H1 (cell line): Measurements from ENCODE around the gene PLBD1. TPM values are rescaled to one million over a fixed set of nuclear protein-coding genes. Genes with fewer than 3 reads are reported as not detected.

Experiments used
- CTCF ChIA-PET: fragments of 300-600 bp; sonication (Branson Sonifier 250); formaldehyde crosslinking; loops from one replicate; lab custom pipeline; 2021; ENCODE audit not compliant: partially characterized antibody; lab: Charles Lee
- POLR2A ChIA-PET: fragments of 300-600 bp; sonication (Branson Sonifier 250); formaldehyde crosslinking; loops from one replicate; lab custom pipeline; 2021; ENCODE audit warnings: inconsistent platforms; ENCODE audit not compliant: partially characterized antibody; lab: Charles Lee
- DNase-seq, 2 experiments: peaks; one replicate each; pipeline versions ENCODE4 v3.0.0 to v3.0.0-alpha.2; 2010 to 2022; ENCODE audit warnings: low spot score in 2 of 2, low read depth in 1 of 2, mixed read lengths in 1 of 2
- FAIRE-seq: peaks from 2 replicates; lab custom pipeline; 2011; peaks lifted over from hg19 to GRCh38; lab: Jason Lieb, UNC
- H2AFZ ChIP-seq: 2 replicates; pipeline ENCODE4 v1.8.1; 2012; ENCODE audit warnings: low read length, inconsistent platforms
- H2AK5ac ChIP-seq: 2 replicates; pipeline ENCODE4 v1.6.1; 2013; ENCODE audit warnings: low read depth, low read length
- H2BK120ac ChIP-seq: replicated peaks from 2 replicates; pipeline ENCODE3; 2013; ENCODE audit warnings: low read depth, low read length, inconsistent platforms
- H2BK12ac ChIP-seq: 2 replicates; pipeline ENCODE4 v1.6.1; 2013; ENCODE audit warnings: low read depth, low read length
- H2BK15ac ChIP-seq: 2 replicates; pipeline ENCODE4 v1.6.1; 2013; ENCODE audit warnings: low read length
- H2BK20ac ChIP-seq: 2 replicates; pipeline ENCODE4 v1.6.1; 2013; ENCODE audit warnings: low read length
- H2BK5ac ChIP-seq: 2 replicates; pipeline ENCODE4 v1.6.1; 2013; ENCODE audit warnings: low read depth, low read length
- H3K14ac ChIP-seq: 2 replicates; pipeline ENCODE4 v1.6.1; 2013; ENCODE audit warnings: inconsistent platforms; ENCODE audit not compliant: insufficient read length
- H3K18ac ChIP-seq: 2 replicates; pipeline ENCODE4 v1.6.1; 2013; ENCODE audit warnings: low read length; ENCODE audit errors: extremely low read depth
- H3K23ac ChIP-seq: 2 replicates; pipeline ENCODE4 v1.6.1; 2013; ENCODE audit warnings: inconsistent platforms; ENCODE audit not compliant: insufficient read length
- H3K23me2 ChIP-seq: 2 replicates; pipeline ENCODE4 v1.6.1; 2013; ENCODE audit warnings: low read depth, low read length
- H3K27ac ChIP-seq: 2 replicates; pipeline ENCODE4 v1.6.1; 2011; ENCODE audit warnings: low read depth, low read length, inconsistent platforms
- H3K27me3 ChIP-seq, 4 experiments: replicated peaks in 1 of 4; 1 replicate in 1 of 4; 2 replicates in 3 of 4; pipeline versions ENCODE4 v1.6.1 to v1.8.1; 2011 to 2013; ENCODE audit warnings: low read length in 3 of 4, mild to moderate bottlenecking in 3 of 4, inconsistent platforms in 2 of 4, mixed read lengths in 2 of 4, moderate library complexity in 1 of 4; ENCODE audit not compliant: control insufficient read depth in 3 of 4, insufficient read depth in 3 of 4; ENCODE audit errors: extremely low read depth in 1 of 4
- H3K36me3 ChIP-seq, 4 experiments: 2 replicates each; pipeline versions ENCODE4 v1.6.1 to v1.8.1; 2011 to 2013; ENCODE audit warnings: mild to moderate bottlenecking in 4 of 4, low read length in 3 of 4, moderate library complexity in 2 of 4, control low read depth in 1 of 4, inconsistent platforms in 1 of 4; ENCODE audit not compliant: insufficient read depth in 4 of 4, control insufficient read depth in 2 of 4
- H3K4ac ChIP-seq: replicated peaks from 2 replicates; pipeline ENCODE3; 2013; ENCODE audit warnings: low read length, low read depth, mixed read lengths, inconsistent platforms; ENCODE audit not compliant: insufficient read length
- H3K4me1 ChIP-seq, 4 experiments: replicated peaks in 1 of 4; 1 replicate in 1 of 4; 2 replicates in 3 of 4; pipeline versions ENCODE4 v1.6.1 to v1.8.1; 2011 to 2013; ENCODE audit warnings: low read length in 3 of 4, inconsistent platforms in 2 of 4, mixed read lengths in 1 of 4; ENCODE audit not compliant: insufficient read depth in 4 of 4, control insufficient read depth in 3 of 4
- H3K4me2 ChIP-seq, 2 experiments: 2 replicates each; pipeline versions ENCODE4 v1.6.1 to v1.8.1; 2011 to 2013; ENCODE audit warnings: low read depth in 2 of 2, low read length in 2 of 2, control low read depth in 1 of 2, inconsistent platforms in 1 of 2, mild to moderate bottlenecking in 1 of 2; ENCODE audit not compliant: insufficient read depth in 1 of 2
- H3K4me3 ChIP-seq, 4 experiments: fragments of 200-600, 300-600 bp in 1 of 4; sonication (generic), shearing (Covaris generic), sonication (Bioruptor Twin) in 1 of 4; 2 replicates each; pipeline versions ENCODE4 v1.5.1 to v1.8.1; 2011 to 2016; ENCODE audit warnings: low read length in 4 of 4, low read depth in 3 of 4, control low read depth in 2 of 4, inconsistent platforms in 2 of 4, mild to moderate bottlenecking in 2 of 4, mixed read lengths in 1 of 4, moderate library complexity in 1 of 4; ENCODE audit not compliant: insufficient read depth in 2 of 4; ENCODE audit errors: extremely low read depth in 1 of 4
- H3K56ac ChIP-seq: replicated peaks from 2 replicates; pipeline ENCODE3; 2013; ENCODE audit warnings: low read depth, mild to moderate bottlenecking, mixed read lengths, low read length, inconsistent platforms; ENCODE audit not compliant: insufficient read length
- H3K79me1 ChIP-seq: 2 replicates; pipeline ENCODE4 v1.6.1; 2013; ENCODE audit warnings: low read depth, low read length, control low read depth
- H3K79me2 ChIP-seq, 2 experiments: 2 replicates each; pipeline versions ENCODE4 v1.6.1 to v1.8.1; 2012 to 2013; ENCODE audit warnings: low read length in 2 of 2, mild to moderate bottlenecking in 2 of 2, inconsistent platforms in 1 of 2; ENCODE audit not compliant: insufficient read depth in 2 of 2, control insufficient read depth in 1 of 2
- H3K9ac ChIP-seq, 4 experiments: replicated peaks in 1 of 4; 1 replicate in 1 of 4; 2 replicates in 3 of 4; pipeline versions ENCODE4 v1.6.1 to v1.8.1; 2011 to 2013; ENCODE audit warnings: low read depth in 3 of 4, low read length in 3 of 4, control low read depth in 2 of 4, mild to moderate bottlenecking in 2 of 4, moderate library complexity in 2 of 4, inconsistent platforms in 1 of 4; ENCODE audit errors: extremely low read depth in 1 of 4
- H3K9me3 ChIP-seq, 2 experiments: 2 replicates each; pipeline versions ENCODE4 v1.6.1 to v1.8.1; 2012 to 2013; ENCODE audit warnings: mild to moderate bottlenecking in 2 of 2, moderate library complexity in 2 of 2, control low read depth in 1 of 2, inconsistent platforms in 1 of 2, low read depth in 1 of 2, low read length in 1 of 2, mixed read lengths in 1 of 2; ENCODE audit not compliant: insufficient read depth in 2 of 2
- H4K20me1 ChIP-seq, 2 experiments: replicated peaks in 1 of 2; 2 replicates each; pipeline versions ENCODE3 to v1.8.1; 2011 to 2013; ENCODE audit warnings: inconsistent platforms in 2 of 2, low read length in 2 of 2, mild to moderate bottlenecking in 1 of 2; ENCODE audit not compliant: insufficient read depth in 2 of 2, control insufficient read depth in 1 of 2
- H4K5ac ChIP-seq: 2 replicates; pipeline ENCODE4 v1.6.1; 2013; ENCODE audit warnings: low read length, low read depth, mixed read lengths, inconsistent platforms; ENCODE audit not compliant: insufficient read length
- H4K8ac ChIP-seq: 2 replicates; pipeline ENCODE4 v1.8.0; 2013; ENCODE audit warnings: mild to moderate bottlenecking, moderate library complexity, low read length, inconsistent platforms; ENCODE audit not compliant: insufficient read depth; ENCODE audit errors: extremely low read depth
- H4K91ac ChIP-seq: replicated peaks from 2 replicates; pipeline ENCODE3; 2013; ENCODE audit warnings: low read length, mixed read lengths, inconsistent platforms; ENCODE audit not compliant: insufficient read length
- BCL11A ChIP-seq, 2 experiments: IDR thresholded peaks; one replicate each; pipeline ENCODE4 v1.6.1; 2011; ENCODE audit warnings: low read depth in 2 of 2, low read length in 2 of 2, mild to moderate bottlenecking in 2 of 2
- CEBPB ChIP-seq: IDR thresholded peaks from 2 replicates; pipeline ENCODE4 v1.6.1; 2012; ENCODE audit warnings: low read depth, low read length
- CHD2 ChIP-seq: IDR thresholded peaks from 2 replicates; pipeline ENCODE4 v1.6.1; 2012; ENCODE audit warnings: low read length, improper control_type of control experiment
- CTCF ChIP-seq, 3 experiments: IDR thresholded peaks; 1 replicate in 2 of 3; 2 replicates in 1 of 3; pipeline versions ENCODE4 v1.5.1 to v1.6.1; 2011; ENCODE audit warnings: low read length in 3 of 3, mild to moderate bottlenecking in 3 of 3, inconsistent platforms in 2 of 3, low read depth in 1 of 3, moderate library complexity in 1 of 3; ENCODE audit not compliant: insufficient read depth in 1 of 3; ENCODE audit errors: control extremely low read depth in 1 of 3
- FOSL1 ChIP-seq: IDR thresholded peaks from 2 replicates; pipeline ENCODE4 v1.6.1; 2011; ENCODE audit warnings: mild to moderate bottlenecking, low read depth, low read length, moderate library complexity; ENCODE audit not compliant: insufficient read depth
- NRF1 ChIP-seq: IDR thresholded peaks from 2 replicates; pipeline ENCODE4 v1.6.1; 2011; ENCODE audit warnings: mild to moderate bottlenecking, low read depth, low read length, improper control_type of control experiment
- SIX5 ChIP-seq: IDR thresholded peaks from 2 replicates; pipeline ENCODE4 v1.6.1; 2011; ENCODE audit warnings: mild to moderate bottlenecking, low read depth, low read length
- SUZ12 ChIP-seq: fragments of 200-600 bp; sonication (generic); IDR thresholded peaks from 2 replicates; pipeline ENCODE4 v1.6.1; 2012; ENCODE audit warnings: mild to moderate bottlenecking, inconsistent platforms, low read length, moderate library complexity, mixed read lengths
- TAF1 ChIP-seq: IDR thresholded peaks from 2 replicates; pipeline ENCODE4 v1.6.1; 2011; ENCODE audit warnings: mild to moderate bottlenecking, low read depth, low read length
- TCF12 ChIP-seq: IDR thresholded peaks from 2 replicates; pipeline ENCODE4 v1.6.1; 2011; ENCODE audit warnings: low read depth, mild to moderate bottlenecking, low read length
- WGBS, 2 experiments: shearing (Covaris generic) in 1 of 2; methylation state at CpG; one replicate each; pipeline versions ENCODE4 v1.1.6 to v1.1.7; 2013 to 2015; ENCODE audit warnings: low lambda C conversion rate in 2 of 2, mixed read lengths in 2 of 2, inconsistent platforms in 1 of 2, low coverage in 1 of 2, missing lambda C conversion rate in 1 of 2; ENCODE audit not compliant: insufficient replicate concordance in 2 of 2, insufficient coverage in 1 of 2, insufficient read length in 1 of 2; ENCODE audit errors: extremely low coverage in 1 of 2, missing lambda C conversion rate in 1 of 2; 5-methylcytosine and 5-hydroxymethylcytosine counted together
- polyA plus RNA-seq, 7 experiments: library from polyadenylated mRNA; depleted of rRNA in 3 of 7; stranded (reverse) in 5 of 7; unstranded in 2 of 7; fragments of >200 nt in 5 of 7; fragments of 200-250 nt in 2 of 7; gene quantifications; 1 replicate in 5 of 7; 2 replicates in 1 of 7; 4 replicates in 1 of 7; pipeline versions ENCODE4 v1.2.1 to v1.2.3, GENCODE V29; 2011 to 2013; ENCODE audit warnings: missing spikeins in 2 of 7, mixed read lengths in 2 of 7
- total RNA-seq: library from RNA; stranded (reverse); fragmentation: NEBNext Ultra II Directional; extraction: Animal tissue kit (Norgen Biotek cat#: 25700); gene quantifications from 2 replicates; pipeline ENCODE4 v1.2.1, GENCODE V29; 2021

Gene PLBD1
- total and polyA plus RNA-seq, 2 of the 8 experiments (the other 6 are each of a cell fraction or from before 2014, with no cell fraction given): 6.3 to 12.3 TPM

DNA sequence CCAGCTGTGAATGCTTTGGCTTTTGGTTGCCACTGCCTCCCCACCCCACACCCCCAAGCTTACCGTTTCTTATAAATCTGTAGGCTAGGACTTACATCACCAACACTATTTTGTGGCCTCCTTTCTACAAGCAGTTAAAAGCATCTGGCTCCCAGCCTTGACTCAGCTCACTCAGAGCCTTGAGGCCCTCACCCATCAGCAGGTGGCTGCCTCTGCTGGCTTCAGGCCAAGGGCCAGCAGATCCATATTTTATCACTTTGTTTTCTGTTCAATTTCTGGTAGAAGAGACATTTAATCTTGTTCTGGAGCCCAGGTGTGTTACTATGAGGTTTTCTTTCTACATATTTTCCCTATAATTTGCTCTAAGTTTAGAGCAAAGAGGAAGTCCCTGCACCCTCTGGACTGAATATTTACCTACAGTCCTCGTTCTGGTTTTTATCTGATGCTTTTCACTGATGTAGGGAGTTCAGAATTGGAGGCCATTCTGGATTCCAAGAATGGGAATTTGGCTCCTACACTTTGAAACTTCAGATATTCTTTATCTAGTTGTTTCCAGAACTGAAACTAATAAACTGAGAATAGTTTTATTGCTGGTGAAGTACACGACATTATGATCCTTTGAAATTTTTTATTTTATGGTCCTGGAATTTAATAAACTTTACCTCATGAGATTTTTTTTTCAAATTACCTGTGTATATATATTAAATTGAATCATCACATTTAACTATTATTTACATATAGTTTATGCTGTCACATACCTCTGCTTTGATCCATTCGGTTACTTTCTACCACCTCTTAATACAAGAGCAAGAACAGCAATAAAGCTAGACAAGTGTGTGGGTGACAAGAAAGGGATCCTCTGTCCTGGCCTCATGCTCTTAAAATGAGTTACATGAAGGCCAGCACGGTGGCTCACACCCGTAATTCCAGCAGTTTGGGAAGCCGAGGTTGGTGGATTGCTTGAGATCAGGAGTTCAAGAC is 22.2 kb downstream of the PLBD1 start:
- no peak overlapping the region for H2BK12ac ChIP-seq
- no peak overlapping the region for H3K4me3 ChIP-seq
- no peak overlapping the region for H2AFZ ChIP-seq
- no peaks in the 10 kb centered on the region for H3K23me2 ChIP-seq
- WGBS, 2 experiments: 88% methylated on average over 7 of the region's 7 CpGs; no CpG with 5 or more reads in 1 of the 2 experiments
- no peak overlapping the region for H3K23ac ChIP-seq
- DNase-seq (no peak), FAIRE-seq (no peak)
- no peak overlapping the region for H4K8ac ChIP-seq
- no peak overlapping the region for H2BK120ac ChIP-seq
- H2AK5ac ChIP-seq: no peak overlapping the region
- H2BK20ac ChIP-seq: no peak overlapping the region
- no peak overlapping the region for H2BK5ac ChIP-seq
- H3K4me1 ChIP-seq: no peaks in the 10 kb centered on the region
- no peaks in the 10 kb centered on the region for H3K36me3 ChIP-seq
- H3K18ac ChIP-seq: no peak overlapping the region
- H3K9me3 ChIP-seq: no peaks in the 10 kb centered on the region
- no peak overlapping the region for H3K27ac ChIP-seq
- no peak overlapping the region for H2BK15ac ChIP-seq
- H3K14ac ChIP-seq: no peak overlapping the region
- no peaks in the 10 kb centered on the region for H3K27me3 ChIP-seq
- H3K9ac ChIP-seq: no peak overlapping the region
- ChIA-PET CTCF (interaction anchor here (0.6 to 0.8 kb wide), 2 partner anchors 31 to 297 kb away, joined by 3 to 5 read pairs; no protein-coding TSS in a partner anchor), POLR2A (interaction anchor here (1.5 kb wide), 1 partner anchor 17 kb away, joined by 3 read pairs; no protein-coding TSS in a partner anchor)
- no peak overlapping the region for H4K5ac ChIP-seq
- no peaks in the 10 kb centered on the region for H3K79me1 ChIP-seq
- H3K79me2 ChIP-seq: no peaks in the 10 kb centered on the region
- no peak overlapping the region for H3K4ac ChIP-seq
- no peaks in the 10 kb centered on the region for H4K20me1 ChIP-seq
- no peak overlapping the region for H3K4me2 ChIP-seq
- no peak overlapping the region for H4K91ac ChIP-seq
- no peak overlapping the region for H3K56ac ChIP-seq
- no peak for TF ChIP-seq CHD2
- TF ChIP-seq SIX5: no peak
- TF ChIP-seq NRF1: no peak
- TF ChIP-seq CTCF (IDR thresholded peaks at IDR 0.05; ENCODE audit: control extremely low read depth in 1 of 3, insufficient read depth in 1 of 3, low read depth in 1 of 3, low read length in 3 of 3): no peak
- no peak for TF ChIP-seq CEBPB
- TF ChIP-seq TAF1: no peak
- TF ChIP-seq FOSL1: no peak
- no peak for TF ChIP-seq SUZ12
- TF ChIP-seq TCF12: no peak
- TF ChIP-seq BCL11A (IDR thresholded peaks at IDR 0.05; ENCODE audit: low read depth in 2 of 2, low read length in 2 of 2): no peak
